Loucy (cell line): ENCODE measurements around the gene CELF4.

Experiments used
- EZH2phosphoT487 ChIP-seq: fragments of 200-600 bp; IDR thresholded peaks from 2 replicates; pipeline ENCODE4 v1.6.1; 2018; ENCODE audit warnings: antibody characterized with exemption, mild to moderate bottlenecking, moderate library complexity, borderline replicate concordance
- TF ChIP-seq, protein P1 (sequence below): fragments of 200-600 bp; sonication (generic); conservative IDR thresholded peaks from 2 replicates; pipeline ENCODE4 v1.5.1; 2014; ENCODE audit warnings: mild to moderate bottlenecking, antibody characterized with exemption, low read length

DNA sequence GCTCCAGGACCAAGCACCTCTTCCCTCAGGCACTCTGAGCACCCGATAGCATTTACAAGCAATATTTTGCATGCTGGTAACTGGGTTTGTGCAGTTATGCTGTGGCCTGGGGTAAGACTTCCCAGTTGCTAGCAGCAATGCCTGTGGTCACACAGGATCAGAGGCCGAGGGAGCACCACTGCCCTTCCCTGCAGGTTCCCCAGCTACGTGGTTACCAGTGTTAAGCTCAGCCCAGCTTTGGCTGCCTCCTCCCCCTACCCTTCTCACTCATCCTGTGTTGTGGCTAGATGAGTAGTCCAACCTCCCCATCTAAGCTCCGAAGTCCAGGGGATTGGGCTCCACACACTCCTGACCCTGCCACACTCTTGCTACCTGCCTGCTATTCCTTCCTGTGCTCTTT is 141.1 kb downstream of the CELF4 start:
- TF ChIP-seq, protein P1, sequence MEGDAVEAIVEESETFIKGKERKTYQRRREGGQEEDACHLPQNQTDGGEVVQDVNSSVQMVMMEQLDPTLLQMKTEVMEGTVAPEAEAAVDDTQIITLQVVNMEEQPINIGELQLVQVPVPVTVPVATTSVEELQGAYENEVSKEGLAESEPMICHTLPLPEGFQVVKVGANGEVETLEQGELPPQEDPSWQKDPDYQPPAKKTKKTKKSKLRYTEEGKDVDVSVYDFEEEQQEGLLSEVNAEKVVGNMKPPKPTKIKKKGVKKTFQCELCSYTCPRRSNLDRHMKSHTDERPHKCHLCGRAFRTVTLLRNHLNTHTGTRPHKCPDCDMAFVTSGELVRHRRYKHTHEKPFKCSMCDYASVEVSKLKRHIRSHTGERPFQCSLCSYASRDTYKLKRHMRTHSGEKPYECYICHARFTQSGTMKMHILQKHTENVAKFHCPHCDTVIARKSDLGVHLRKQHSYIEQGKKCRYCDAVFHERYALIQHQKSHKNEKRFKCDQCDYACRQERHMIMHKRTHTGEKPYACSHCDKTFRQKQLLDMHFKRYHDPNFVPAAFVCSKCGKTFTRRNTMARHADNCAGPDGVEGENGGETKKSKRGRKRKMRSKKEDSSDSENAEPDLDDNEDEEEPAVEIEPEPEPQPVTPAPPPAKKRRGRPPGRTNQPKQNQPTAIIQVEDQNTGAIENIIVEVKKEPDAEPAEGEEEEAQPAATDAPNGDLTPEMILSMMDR = no peak
- TF ChIP-seq EZH2phosphoT487 = no peak
